IMR-90 (cell line): ENCODE results near the gene DPEP3. TPM values are rescaled to one million over a fixed set of nuclear protein-coding genes. Genes with fewer than 3 reads are reported as not detected.
A peak's percentile ranks its signal among the peaks of the same experiment; 100 is the strongest.

Source experiments
- ATAC-seq: fragments of 200-7000 bp; cut with Tn5 transposase; 2 replicates; pipeline ENCODE4 v1.9.1; 2020; ENCODE audit warnings: low read depth, mild to moderate bottlenecking, moderate library complexity
- BruUV-seq: library from RNA; stranded (reverse); fragments of 400-500 nt; replicated peaks from 2 replicates; lab custom pipeline; 2021; lab: Mats Ljungman, UMichigan
- CTCF ChIA-PET: fragments of 300-600 bp; formaldehyde crosslinking; extraction: SDS; loops from one replicate; lab custom pipeline; 2021; ENCODE audit warnings: antibody characterized with exemption; lab: Yijun Ruan, JAX
- POLR2A ChIA-PET: fragments of 300-600 bp; sonication (Branson Sonifier 250); formaldehyde crosslinking; loops from one replicate; lab custom pipeline; 2022; ENCODE audit warnings: antibody characterized with exemption; ENCODE audit not compliant: unreplicated experiment; lab: Charles Lee
- DNase-seq: peaks from one replicate; pipeline ENCODE4 v3.0.0; 2013
- H2AFZ ChIP-seq: replicated peaks from 2 replicates; pipeline ENCODE3; 2013; ENCODE audit warnings: low read length, mild to moderate bottlenecking; ENCODE audit not compliant: poor library complexity
- H2AK5ac ChIP-seq: 2 replicates; pipeline ENCODE4 v1.6.1; 2013; ENCODE audit warnings: low read depth, low read length, inconsistent platforms
- H2AK9ac ChIP-seq: replicated peaks from 2 replicates; pipeline ENCODE3; 2013; ENCODE audit warnings: mild to moderate bottlenecking, low read depth, low read length, moderate library complexity; ENCODE audit not compliant: poor library complexity
- H2BK120ac ChIP-seq: 2 replicates; pipeline ENCODE4 v1.6.1; 2013; ENCODE audit warnings: low read depth, low read length, inconsistent platforms
- H2BK15ac ChIP-seq: 3 replicates; pipeline ENCODE4 v1.6.1; 2013; ENCODE audit warnings: low read depth, low read length, inconsistent platforms
- H2BK20ac ChIP-seq: 2 replicates; pipeline ENCODE4 v1.6.1; 2013; ENCODE audit warnings: low read depth, mild to moderate bottlenecking, inconsistent platforms, low read length, moderate library complexity
- H2BK5ac ChIP-seq: 2 replicates; pipeline ENCODE4 v1.6.1; 2013; ENCODE audit warnings: mild to moderate bottlenecking, low read depth, low read length, inconsistent platforms; ENCODE audit not compliant: poor library complexity, severe bottlenecking
- H3K14ac ChIP-seq: replicated peaks from 2 replicates; pipeline ENCODE4 v1.6.1; 2013; ENCODE audit warnings: low read depth, low read length, inconsistent platforms
- H3K18ac ChIP-seq: 2 replicates; pipeline ENCODE4 v1.6.1; 2013; ENCODE audit warnings: low read depth, low read length, control low read depth
- H3K23ac ChIP-seq: 2 replicates; pipeline ENCODE4 v1.6.1; 2013; ENCODE audit warnings: low read depth, low read length, inconsistent platforms
- H3K27ac ChIP-seq: 2 replicates; pipeline ENCODE4 v1.5.1; 2013; ENCODE audit warnings: mild to moderate bottlenecking, control low read depth, low read length; ENCODE audit not compliant: insufficient read depth
- H3K27me3 ChIP-seq: 2 replicates; pipeline ENCODE4 v1.6.1; 2013; ENCODE audit warnings: low read length; ENCODE audit not compliant: control insufficient read depth, insufficient read depth
- H3K36me3 ChIP-seq: 2 replicates; pipeline ENCODE4 v1.6.1; 2013; ENCODE audit warnings: low read length, mixed read lengths; ENCODE audit not compliant: control insufficient read depth, insufficient read depth
- H3K4ac ChIP-seq: 2 replicates; pipeline ENCODE4 v1.6.1; 2013; ENCODE audit warnings: low read depth, low read length, inconsistent platforms
- H3K4me1 ChIP-seq: 2 replicates; pipeline ENCODE4 v1.6.1; 2013; ENCODE audit warnings: low read length, mixed read lengths; ENCODE audit not compliant: control insufficient read depth, insufficient read depth
- H3K4me2 ChIP-seq: 2 replicates; pipeline ENCODE4 v1.6.1; 2013; ENCODE audit warnings: low read depth, mild to moderate bottlenecking, control low read depth, low read length, moderate library complexity
- H3K4me3 ChIP-seq: 2 replicates; pipeline ENCODE4 v1.5.1; 2013; ENCODE audit warnings: low read depth, mild to moderate bottlenecking, control low read depth, low read length, moderate library complexity; ENCODE audit not compliant: insufficient read depth
- H3K56ac ChIP-seq: 2 replicates; pipeline ENCODE4 v1.6.1; 2013; ENCODE audit warnings: low read length, inconsistent platforms; ENCODE audit not compliant: insufficient read depth; ENCODE audit errors: extremely low read depth
- H3K79me1 ChIP-seq, 2 experiments: 2 replicates each; pipeline ENCODE4 v1.6.1; 2013; ENCODE audit warnings: low read length in 2 of 2, inconsistent platforms in 1 of 2, low read depth in 1 of 2
- H3K9ac ChIP-seq: 2 replicates; pipeline ENCODE4 v1.6.1; 2013; ENCODE audit warnings: low read depth, low read length, control low read depth
- H3K9me1 ChIP-seq: 2 replicates; pipeline ENCODE4 v1.6.1; 2013; ENCODE audit warnings: low read length, inconsistent platforms; ENCODE audit not compliant: insufficient read depth
- H3K9me3 ChIP-seq: 2 replicates; pipeline ENCODE4 v1.6.1; 2013; ENCODE audit warnings: low read length; ENCODE audit not compliant: control insufficient read depth, insufficient read depth
- H4K20me1 ChIP-seq: 2 replicates; pipeline ENCODE4 v1.6.1; 2013; ENCODE audit warnings: low read length, inconsistent platforms; ENCODE audit not compliant: insufficient read depth
- H4K5ac ChIP-seq: 2 replicates; pipeline ENCODE4 v1.6.1; 2013; ENCODE audit warnings: mild to moderate bottlenecking, low read depth, low read length, control low read depth
- H4K8ac ChIP-seq, 2 experiments: 2 replicates each; pipeline ENCODE4 v1.6.1; 2013; ENCODE audit warnings: low read depth in 2 of 2, low read length in 2 of 2, control low read depth in 1 of 2, inconsistent platforms in 1 of 2
- H4K91ac ChIP-seq: 2 replicates; pipeline ENCODE4 v1.6.1; 2013; ENCODE audit warnings: low read depth, low read length, inconsistent platforms; ENCODE audit not compliant: insufficient read depth
- BHLHE40 ChIP-seq: fragments of 150-350 bp; IDR thresholded peaks from 2 replicates; pipeline ENCODE4 v1.6.1; 2016; ENCODE audit warnings: mild to moderate bottlenecking, low read depth, low read length
- CEBPB ChIP-seq: IDR thresholded peaks from 2 replicates; pipeline ENCODE4 v1.6.1; 2012; ENCODE audit warnings: low read depth, low read length, improper control_type of control experiment
- CHD1 ChIP-seq: IDR thresholded peaks from 2 replicates; pipeline ENCODE4 v1.6.1; 2012; ENCODE audit warnings: low read depth, low read length, improper control_type of control experiment
- FOS ChIP-seq: fragments of 150-350 bp; IDR thresholded peaks from 2 replicates; pipeline ENCODE4 v1.6.1; 2016; ENCODE audit warnings: low read depth, low read length
- MAZ ChIP-seq: IDR thresholded peaks from 2 replicates; pipeline ENCODE4 v1.6.1; 2012; ENCODE audit warnings: low read depth, mild to moderate bottlenecking, low read length, improper control_type of control experiment, moderate library complexity, borderline replicate concordance
- MXI1 ChIP-seq: IDR thresholded peaks from 2 replicates; pipeline ENCODE4 v1.6.1; 2012; ENCODE audit warnings: low read depth, mild to moderate bottlenecking, low read length, moderate library complexity, borderline replicate concordance
- NFE2L2 ChIP-seq: fragments of 150-350 bp; IDR thresholded peaks from 2 replicates; pipeline ENCODE4 v1.6.1; 2016; ENCODE audit warnings: low read depth, mild to moderate bottlenecking, low read length
- POLR2A ChIP-seq: IDR thresholded peaks from 2 replicates; pipeline ENCODE4 v1.6.1; 2012; ENCODE audit warnings: mild to moderate bottlenecking, low read depth, low read length
- RAD21 ChIP-seq: IDR thresholded peaks from 2 replicates; pipeline ENCODE4 v1.6.1; 2012; ENCODE audit warnings: low read length, improper control_type of control experiment
- RCOR1 ChIP-seq: IDR thresholded peaks from 2 replicates; pipeline ENCODE4 v1.6.1; 2012; ENCODE audit warnings: mild to moderate bottlenecking, low read length, improper control_type of control experiment; ENCODE audit not compliant: insufficient replicate concordance
- RFX5 ChIP-seq: IDR thresholded peaks from 2 replicates; pipeline ENCODE4 v1.8.0; 2012; ENCODE audit warnings: low read depth, mild to moderate bottlenecking, low read length, moderate library complexity
- SMC3 ChIP-seq: fragments of 150-350 bp; IDR thresholded peaks from 2 replicates; pipeline ENCODE4 v1.6.1; 2016; ENCODE audit warnings: low read depth, mild to moderate bottlenecking, antibody characterized with exemption, low read length, moderate library complexity
- WGBS, 2 experiments: methylation state at CpG; one replicate each; pipeline versions ENCODE4 v1.1.5 to v1.1.7; 2013; ENCODE audit warnings: missing lambda C conversion rate in 2 of 2; ENCODE audit not compliant: insufficient read length in 1 of 2; ENCODE audit errors: extremely low coverage in 2 of 2; 5-methylcytosine and 5-hydroxymethylcytosine counted together
- dilution Hi-C: fragments of 300-500 bp; cut with HindIII; formaldehyde crosslinking; loops from one replicate; pipeline ENCODE4 v1.14.3; 2018; ENCODE audit warnings: low sequenced_read_pairs; ENCODE audit not compliant: unreplicated experiment
- in situ Hi-C: fragments of 300-500 bp; cut with MboI; formaldehyde crosslinking; loops from 3 replicates; pipeline ENCODE4 v1.14.3; 2019; ENCODE audit warnings: low sequenced_read_pairs, inconsistent platforms, mixed read lengths
- intact Hi-C: fragments of 100-400 bp; cut with micrococcal nuclease; formaldehyde crosslinking; loops from 2 replicates; pipeline ENCODE4 v1.10.0; 2022
- polyA plus RNA-seq, 3 experiments: library from polyadenylated mRNA; depleted of rRNA; stranded (reverse); fragments of >200 nt; gene quantifications; 2 replicates each; pipeline ENCODE4 v1.2.3, GENCODE V29; 2012; ENCODE audit warnings: low replicate concordance in 1 of 3
- total RNA-seq: library from RNA; depleted of rRNA; stranded (reverse); fragments of >200 nt; gene quantifications from 2 replicates; pipeline ENCODE4 v1.2.3, GENCODE V29; 2012
- TF ChIP-seq, protein P1 (sequence below): fragments of 150-350 bp; IDR thresholded peaks from 2 replicates; pipeline ENCODE4 v1.6.1; 2016; ENCODE audit warnings: low read depth, mild to moderate bottlenecking, low read length, moderate library complexity, borderline replicate concordance
- TF ChIP-seq, protein P2 (sequence below): conservative IDR thresholded peaks from 2 replicates; pipeline ENCODE4 v1.5.1; 2012; ENCODE audit warnings: mild to moderate bottlenecking, low read depth, low read length, improper control_type of control experiment

Gene DPEP3
- total and polyA plus RNA-seq, 2 of the 4 experiments (the other 2 are of a cell fraction): not detected

DNA sequence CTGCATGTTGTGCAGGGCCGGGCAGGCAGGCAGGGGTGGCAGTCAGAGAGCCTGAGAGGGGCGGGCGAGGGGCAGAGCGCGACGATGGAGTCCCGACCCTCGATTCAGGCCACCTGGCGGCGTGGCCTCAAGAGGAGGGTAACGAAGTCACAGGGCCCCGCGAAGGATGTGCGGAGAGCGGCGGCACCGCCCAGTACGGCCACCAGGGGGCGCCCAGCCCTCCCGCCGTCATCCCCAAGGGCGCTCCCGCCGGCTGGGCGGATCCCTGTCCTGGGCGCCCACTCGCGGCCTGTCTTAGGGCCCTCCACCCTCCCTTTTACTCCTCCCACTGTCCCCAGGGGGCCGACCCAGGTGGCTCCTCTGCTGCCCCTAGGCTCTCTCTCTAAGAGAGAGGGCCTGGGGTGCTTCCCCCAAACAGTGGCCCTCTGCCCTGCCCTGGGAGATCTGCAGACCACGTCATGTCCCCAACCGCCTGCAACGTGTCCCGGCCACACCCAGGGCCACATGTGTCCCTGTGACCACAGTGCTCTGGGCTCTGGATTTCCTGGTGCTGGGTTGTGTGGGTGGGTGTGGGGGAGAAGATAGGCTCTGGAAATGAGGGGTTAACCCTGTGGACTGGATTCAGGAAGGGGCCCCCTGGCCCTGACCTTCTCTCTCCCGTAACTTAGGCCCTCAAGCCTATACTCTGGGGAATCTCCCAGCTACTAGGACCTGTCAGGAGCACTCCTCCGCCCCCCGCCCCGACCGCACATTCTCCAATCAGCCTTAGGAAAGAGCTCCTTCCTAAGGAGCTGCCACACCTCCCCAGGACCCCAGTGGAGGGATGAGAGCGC is 13.1 kb upstream of the DPEP3 start:
- no peak overlapping the region for H2BK120ac ChIP-seq
- H3K56ac ChIP-seq: no peak overlapping the region
- no peaks in the 10 kb centered on the region; the same call in 1 of the 2 replicates for H3K9me1 ChIP-seq
- no peak overlapping the region for H2BK5ac ChIP-seq
- peak overlapping the region; percentile 70 for H4K91ac ChIP-seq
- H4K5ac ChIP-seq: peak overlapping the region; percentile 54
- peak overlapping the region; percentile 94 for H2AFZ ChIP-seq
- CTCF ChIA-PET: no interaction called here
- ATAC-seq (peak; percentile 100), DNase-seq (peak; percentile 47)
- no TSS peak for BruUV-seq
- POLR2A ChIA-PET: interaction anchor here (0.5 kb wide), 1 partner anchor 250 kb away, joined by 6 read pairs; no protein-coding TSS in a partner anchor
- H4K8ac ChIP-seq: peak overlapping the region; percentile 79 to 83
- no peaks in the 10 kb centered on the region for H3K9me3 ChIP-seq
- H4K20me1 ChIP-seq: no peaks in the 10 kb centered on the region; the same call in 1 of the 2 replicates
- intact Hi-C loops (loop anchor here (1.0 kb wide), 2 partner anchors 47 to 236 kb away; no protein-coding TSS in a partner anchor), in situ Hi-C loops (no loop called here), dilution Hi-C loops (no loop called here)
- H3K18ac ChIP-seq: no peak overlapping the region
- WGBS, 2 experiments: 4% methylated on average over 8 of the region's 39 CpGs; no CpG with 5 or more reads in 1 of the 2 experiments
- no peak overlapping the region for H3K9ac ChIP-seq
- H2BK20ac ChIP-seq: no peak overlapping the region
- peaks cover 5% of the 10 kb centered on the region; the same call in 1 of the 2 replicates for H3K27me3 ChIP-seq
- H2AK5ac ChIP-seq: peak overlapping the region; percentile 85
- no peaks in the 10 kb centered on the region for H3K79me1 ChIP-seq
- no peak overlapping the region for H3K4me3 ChIP-seq
- H3K4me1 ChIP-seq: peaks cover 4% of the 10 kb centered on the region; the same call in 1 of the 2 replicates
- H3K36me3 ChIP-seq: no peaks in the 10 kb centered on the region
- no peak overlapping the region for H3K27ac ChIP-seq
- H2BK15ac ChIP-seq: no peak overlapping the region; the same call in 2 of the 3 replicates
- no peak overlapping the region for H3K23ac ChIP-seq
- peak overlapping the region; percentile 94 for H2AK9ac ChIP-seq
- no peak overlapping the region; the same call in 1 of the 2 replicates for H3K14ac ChIP-seq
- peak overlapping the region; percentile 54 for H3K4ac ChIP-seq
- peak overlapping the region; percentile 63 for H3K4me2 ChIP-seq
- TF ChIP-seq RCOR1 (no peak), RAD21 (peak; percentile 70), RFX5 (no peak), POLR2A (no peak), CEBPB (no peak), CHD1 (no peak), MXI1 (no peak), NFE2L2 (no peak), BHLHE40 (no peak), FOS (no peak), SMC3 (peak; percentile 89), MAZ (peak; percentile 68; the same call in 1 of the 2 replicates)
- TF ChIP-seq, protein P1, sequence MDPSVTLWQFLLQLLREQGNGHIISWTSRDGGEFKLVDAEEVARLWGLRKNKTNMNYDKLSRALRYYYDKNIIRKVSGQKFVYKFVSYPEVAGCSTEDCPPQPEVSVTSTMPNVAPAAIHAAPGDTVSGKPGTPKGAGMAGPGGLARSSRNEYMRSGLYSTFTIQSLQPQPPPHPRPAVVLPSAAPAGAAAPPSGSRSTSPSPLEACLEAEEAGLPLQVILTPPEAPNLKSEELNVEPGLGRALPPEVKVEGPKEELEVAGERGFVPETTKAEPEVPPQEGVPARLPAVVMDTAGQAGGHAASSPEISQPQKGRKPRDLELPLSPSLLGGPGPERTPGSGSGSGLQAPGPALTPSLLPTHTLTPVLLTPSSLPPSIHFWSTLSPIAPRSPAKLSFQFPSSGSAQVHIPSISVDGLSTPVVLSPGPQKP: no peak
- TF ChIP-seq, protein P2, sequence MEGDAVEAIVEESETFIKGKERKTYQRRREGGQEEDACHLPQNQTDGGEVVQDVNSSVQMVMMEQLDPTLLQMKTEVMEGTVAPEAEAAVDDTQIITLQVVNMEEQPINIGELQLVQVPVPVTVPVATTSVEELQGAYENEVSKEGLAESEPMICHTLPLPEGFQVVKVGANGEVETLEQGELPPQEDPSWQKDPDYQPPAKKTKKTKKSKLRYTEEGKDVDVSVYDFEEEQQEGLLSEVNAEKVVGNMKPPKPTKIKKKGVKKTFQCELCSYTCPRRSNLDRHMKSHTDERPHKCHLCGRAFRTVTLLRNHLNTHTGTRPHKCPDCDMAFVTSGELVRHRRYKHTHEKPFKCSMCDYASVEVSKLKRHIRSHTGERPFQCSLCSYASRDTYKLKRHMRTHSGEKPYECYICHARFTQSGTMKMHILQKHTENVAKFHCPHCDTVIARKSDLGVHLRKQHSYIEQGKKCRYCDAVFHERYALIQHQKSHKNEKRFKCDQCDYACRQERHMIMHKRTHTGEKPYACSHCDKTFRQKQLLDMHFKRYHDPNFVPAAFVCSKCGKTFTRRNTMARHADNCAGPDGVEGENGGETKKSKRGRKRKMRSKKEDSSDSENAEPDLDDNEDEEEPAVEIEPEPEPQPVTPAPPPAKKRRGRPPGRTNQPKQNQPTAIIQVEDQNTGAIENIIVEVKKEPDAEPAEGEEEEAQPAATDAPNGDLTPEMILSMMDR: peak; percentile 94
